HG02798 (cell line): ENCODE measurements around the gene FAM50B.

Experiments used
- ATAC-seq: cut with Tn5 transposase; IDR thresholded peaks from one replicate; pipeline ENCODE4 v1.9.1; 2021; ENCODE audit warnings: mild to moderate bottlenecking; ENCODE audit not compliant: unreplicated experiment, poor library complexity

The FAM50B gene

GRCh38 chr6:3848925-3849605 lies at the start of gene FAM50B:
FAM50B (plus strand) TSS chr6:3849373; CDS start chr6:3849812, 439 bp downstream.
- ATAC-seq, result peak; percentile 94

- ATAC-seq, result no peak
These were observed 49.5 kb upstream of the FAM50B start for GRCh38 chr6:3799719-3800118.

- no peak for ATAC-seq
These were observed 48.2 kb upstream of the FAM50B start for GRCh38 chr6:3800850-3801591.

- no peak for ATAC-seq
These were observed 47.2 kb upstream of the FAM50B start for GRCh38 chr6:3801960-3802359.

GRCh38 chr6:3803627-3804468 lies 45.3 kb upstream of the FAM50B start:
- peak; percentile 45 for ATAC-seq

- no peak for ATAC-seq
These were observed 44.2 kb upstream of the FAM50B start for GRCh38 chr6:3804964-3805363.

- ATAC-seq, result no peak
These were observed 43.6 kb upstream of the FAM50B start for GRCh38 chr6:3805448-3806123.

GRCh38 chr6:3806169-3806922 lies 42.8 kb upstream of the FAM50B start:
- no peak for ATAC-seq

- no peak for ATAC-seq
These were observed 41.0 kb upstream of the FAM50B start for GRCh38 chr6:3808199-3808598.

GRCh38 chr6:3808759-3809514 lies 40.2 kb upstream of the FAM50B start:
- no peak for ATAC-seq

- no peak for ATAC-seq
These were observed 39.7 kb upstream of the FAM50B start for GRCh38 chr6:3809515-3809891.

GRCh38 chr6:3809982-3810381 lies 39.2 kb upstream of the FAM50B start:
- ATAC-seq, result no peak

- ATAC-seq, result no peak
These were observed 38.0 kb upstream of the FAM50B start for GRCh38 chr6:3811191-3811590.

GRCh38 chr6:3812596-3812995 lies 36.6 kb upstream of the FAM50B start:
- ATAC-seq, result no peak

- peak; percentile 49 for ATAC-seq
These were observed 35.9 kb upstream of the FAM50B start for GRCh38 chr6:3813150-3813780.

- no peak for ATAC-seq
These were observed 35.3 kb upstream of the FAM50B start for GRCh38 chr6:3813918-3814317.

GRCh38 chr6:3814539-3814938 lies 34.6 kb upstream of the FAM50B start:
- ATAC-seq, result no peak

- ATAC-seq, result no peak
These were observed 32.9 kb upstream of the FAM50B start for GRCh38 chr6:3816251-3816650.
